B cell (primary cell): Measurements from ENCODE around the gene TBX4. TPM values are rescaled to one million over a fixed set of nuclear protein-coding genes. Genes with fewer than 3 reads are reported as not detected.

Experiments used
- ATAC-seq: fragments of 200-7000 bp; cut with Tn5 transposase; one replicate; pipeline ENCODE4 v1.10.0; 2021; ENCODE audit warnings: low read depth, mild to moderate bottlenecking, moderate number of reproducible peaks, moderate library complexity
- CTCF ChIA-PET: fragments of 350-600 bp; sonication (Branson Sonifier 250); formaldehyde crosslinking; loops from one replicate; lab custom pipeline; 2021; ENCODE audit warnings: antibody characterized with exemption, inconsistent platforms; lab: Charles Lee
- POLR2A ChIA-PET: fragments of 350-600 bp; sonication (Branson Sonifier 250); formaldehyde crosslinking; loops from one replicate; lab custom pipeline; 2021; ENCODE audit warnings: antibody characterized with exemption; lab: Charles Lee
- DNase-seq: peaks from one replicate; pipeline ENCODE4 v3.0.0; 2013
- H2AFZ ChIP-seq: 2 replicates; pipeline ENCODE4 v1.6.1; 2012; ENCODE audit warnings: mild to moderate bottlenecking, low read depth, low read length; ENCODE audit not compliant: insufficient read depth, poor library complexity, severe bottlenecking
- H3K27ac ChIP-seq, 2 donors: 1 replicate in 1 of 2; 2 replicates in 1 of 2; pipeline ENCODE4 v1.5.1; 2012 to 2013; ENCODE audit warnings: low read length in 2 of 2, mild to moderate bottlenecking in 2 of 2, moderate library complexity in 1 of 2
- H3K27me3 ChIP-seq, 4 experiments: fragments of 200-600 bp in 1 of 4; sonication (generic) in 1 of 4; replicated peaks in 1 of 4; 1 replicate in 2 of 4; 2 replicates in 2 of 4; pipeline versions ENCODE4 v1.6.1 to v1.7.0; 2013 to 2016; ENCODE audit warnings: low read length in 3 of 4, mild to moderate bottlenecking in 2 of 4, mixed read lengths in 1 of 4, moderate library complexity in 1 of 4; ENCODE audit not compliant: insufficient read depth in 4 of 4, control insufficient read depth in 3 of 4; ENCODE audit errors: control extremely low read depth in 1 of 4
- H3K36me3 ChIP-seq, 2 experiments: replicated peaks in 1 of 2; 1 replicate in 1 of 2; 2 replicates in 1 of 2; pipeline versions ENCODE4 v1.6.1 to v1.7.1; 2013; ENCODE audit warnings: low read length in 1 of 2; ENCODE audit not compliant: insufficient read depth in 2 of 2, control insufficient read depth in 1 of 2; ENCODE audit errors: control extremely low read depth in 1 of 2, extremely low read depth in 1 of 2
- H3K4me1 ChIP-seq, 2 donors: fragments of 200-600 bp in 1 of 2; sonication (generic) in 1 of 2; 1 replicate in 1 of 2; 2 replicates in 1 of 2; pipeline versions ENCODE4 v1.5.1 to v1.6.1; 2013 to 2017; ENCODE audit warnings: low read length in 2 of 2; ENCODE audit not compliant: control insufficient read depth in 2 of 2, insufficient read depth in 2 of 2
- H3K4me2 ChIP-seq: replicated peaks from 2 replicates; pipeline ENCODE3; 2012; ENCODE audit warnings: mild to moderate bottlenecking, low read depth, low read length; ENCODE audit not compliant: poor library complexity, severe bottlenecking
- H3K4me3 ChIP-seq, 5 experiments: fragments of 200-600 bp in 1 of 5; sonication (generic) in 1 of 5; 1 replicate in 3 of 5; 2 replicates in 2 of 5; pipeline versions ENCODE4 v1.5.1 to v1.7.0; 2011 to 2016; ENCODE audit warnings: low read length in 4 of 5, mild to moderate bottlenecking in 4 of 5, low read depth in 2 of 5, control low read depth in 1 of 5, moderate library complexity in 1 of 5; ENCODE audit not compliant: insufficient read depth in 1 of 5; ENCODE audit errors: control extremely low read depth in 1 of 5, extremely low read depth in 1 of 5
- H3K79me2 ChIP-seq: fragments of 200-600 bp; sonication (generic); one replicate; pipeline ENCODE4 v1.6.0; 2016; ENCODE audit warnings: low read length; ENCODE audit not compliant: control insufficient read depth, insufficient read depth
- H3K9ac ChIP-seq: fragments of 200-600 bp; sonication (generic); 2 replicates; pipeline ENCODE4 v1.6.1; 2017; ENCODE audit warnings: mild to moderate bottlenecking, low read length, moderate library complexity
- H3K9me3 ChIP-seq, 3 donors: one replicate each; pipeline versions ENCODE4 v1.6.1 to v1.7.1; 2013; ENCODE audit warnings: low read length in 2 of 3; ENCODE audit not compliant: control insufficient read depth in 2 of 3, insufficient read depth in 1 of 3; ENCODE audit errors: control extremely low read depth in 1 of 3
- H4K20me1 ChIP-seq: 2 replicates; pipeline ENCODE4 v1.6.0; 2012; ENCODE audit warnings: mild to moderate bottlenecking, low read length; ENCODE audit not compliant: insufficient read depth, control insufficient read depth, poor library complexity, severe bottlenecking
- H3K27ac Mint-ChIP-seq: one replicate; pipeline ENCODE4 v1.8.0; 2021; ENCODE audit warnings: mixed read lengths
- H3K27me3 Mint-ChIP-seq: one replicate; pipeline ENCODE4 v1.8.0; 2021; ENCODE audit warnings: mixed read lengths
- H3K4me1 Mint-ChIP-seq: one replicate; pipeline ENCODE4 v1.8.0; 2021; ENCODE audit warnings: mixed read lengths
- H3K4me3 Mint-ChIP-seq: one replicate; pipeline ENCODE4 v1.8.0; 2021; ENCODE audit warnings: mixed read lengths
- H3K9me3 Mint-ChIP-seq: one replicate; pipeline ENCODE4 v1.8.0; 2022; ENCODE audit warnings: mixed read lengths; ENCODE audit not compliant: insufficient read depth
- CTCF ChIP-seq: fragments of 200-600 bp; IDR thresholded peaks from one replicate; pipeline ENCODE4 v1.8.0; 2022; ENCODE audit warnings: antibody characterized with exemption, mild to moderate bottlenecking
- EZH2 ChIP-seq: IDR thresholded peaks from 2 replicates; pipeline ENCODE4 v1.6.1; 2012; ENCODE audit warnings: borderline replicate concordance, low read depth, mild to moderate bottlenecking, moderate library complexity, low read length; ENCODE audit not compliant: insufficient read depth, poor library complexity, severe bottlenecking
- WGBS: methylation state at CpG from one replicate; pipeline ENCODE4 v1.1.5; 2013; ENCODE audit warnings: missing lambda C conversion rate; ENCODE audit not compliant: insufficient coverage; 5-methylcytosine and 5-hydroxymethylcytosine counted together
- intact Hi-C: fragments of 100-400 bp; cut with micrococcal nuclease; formaldehyde crosslinking; loops from one replicate; pipeline ENCODE4 v1.10.0; 2022
- polyA plus RNA-seq: library from polyadenylated mRNA; depleted of rRNA; stranded (reverse); fragments of >200 nt; gene quantifications from 2 replicates; pipeline ENCODE4 v1.2.3, GENCODE V29; 2012
- total RNA-seq, 2 donors: library from RNA; stranded (reverse); fragments of 120-200 nt in 1 of 2; gene quantifications; 1 replicate in 1 of 2; 2 replicates in 1 of 2; pipeline versions ENCODE4 v1.2.3 to v1.2.4, GENCODE V29; 2013 to 2022

Gene TBX4
- total and polyA plus RNA-seq, 2 donors (not counting 1 experiment from before 2014, with no cell fraction given) = not detected

GRCh38 chr17:61463316-61464129 is 11.3 kb downstream of the TBX4 start:
- DNase-seq = no peak
- H3K27me3 ChIP-seq = peaks cover 0 to 48% (median 23%) of the 10 kb centered on the region in 4 experiments
- H3K36me3 ChIP-seq = no peaks in the 10 kb centered on the region
- H3K9ac ChIP-seq = no peak overlapping the region
- no peak for TF ChIP-seq EZH2
- no peak for TF ChIP-seq CTCF
- WGBS = 93% methylated on average over 11 of the region's 12 CpGs
- ATAC-seq = no peak
- Mint-ChIP-seq H3K9me3 (no peaks in the 10 kb centered on the region), H3K27me3 (peaks cover 63% of the 10 kb centered on the region), H3K27ac (no peak overlapping the region), H3K4me3 (no peak overlapping the region), H3K4me1 (peaks cover 22% of the 10 kb centered on the region)
- no peaks in the 10 kb centered on the region for H4K20me1 ChIP-seq
- no peaks in the 10 kb centered on the region for H3K79me2 ChIP-seq
- no peaks in the 10 kb centered on the region for H3K9me3 ChIP-seq
- no peak overlapping the region for H3K4me2 ChIP-seq
- ChIA-PET POLR2A (no interaction called here), CTCF (no interaction called here)
- H3K4me1 ChIP-seq = peaks cover 15 to 16% of the 10 kb centered on the region in 2 donors
- intact Hi-C loops = no loop called here
- no peak overlapping the region for H3K27ac ChIP-seq
- no peak overlapping the region for H2AFZ ChIP-seq
- H3K4me3 ChIP-seq = no peak overlapping the region

GRCh38 chr17:61464130-61464842 is 12.1 kb downstream of the TBX4 start:
- CTCF ChIA-PET = no interaction called here

More at GRCh38 chr17:61464130-61464842, 12.1 kb downstream of the TBX4 start:
- intact Hi-C loops = no loop called here
- Mint-ChIP-seq H3K27ac (no peak overlapping the region), H3K27me3 (peaks cover 56% of the 10 kb centered on the region), H3K4me1 (peaks cover 19% of the 10 kb centered on the region), H3K9me3 (no peaks in the 10 kb centered on the region), H3K4me3 (no peak overlapping the region)
- H3K9ac ChIP-seq = no peak overlapping the region
- no peak for ATAC-seq
- peaks cover 15 to 16% of the 10 kb centered on the region in 2 donors for H3K4me1 ChIP-seq
- H3K36me3 ChIP-seq = no peaks in the 10 kb centered on the region
- no peak overlapping the region for H3K4me2 ChIP-seq
- H3K9me3 ChIP-seq = no peaks in the 10 kb centered on the region
- H3K4me3 ChIP-seq = no peak overlapping the region
- DNase-seq = no peak
- H3K79me2 ChIP-seq = no peaks in the 10 kb centered on the region
- TF ChIP-seq EZH2 (no peak), CTCF (no peak)
- H3K27me3 ChIP-seq = peaks cover 0 to 41% (median 19%) of the 10 kb centered on the region in 4 experiments
- POLR2A ChIA-PET = no interaction called here
- no peak overlapping the region for H3K27ac ChIP-seq
- H4K20me1 ChIP-seq = no peaks in the 10 kb centered on the region
- H2AFZ ChIP-seq = no peak overlapping the region
- WGBS = 86% methylated on average over 21 of the region's 21 CpGs
